HepG2 (cell line): Measurements from ENCODE around the gene GLCE. TPM values are rescaled to one million over a fixed set of nuclear protein-coding genes. Genes with fewer than 3 reads are reported as not detected.

Experiments used
- ATAC-seq: fragments of 200-7000 bp; cut with Tn5 transposase; 3 replicates; pipeline ENCODE4 v1.9.1; 2020; ENCODE audit warnings: mild to moderate bottlenecking, moderate library complexity
- BruUV-seq: library from RNA; stranded (reverse); fragments of 400-500 nt; replicated peaks from 2 replicates; lab custom pipeline; 2021; lab: Mats Ljungman, UMichigan
- CTCF ChIA-PET: fragments of 300-600 bp; formaldehyde crosslinking; extraction: SDS; loops from one replicate; lab custom pipeline; 2021; ENCODE audit warnings: low total read pairs, inconsistent platforms, low intra/inter-chr PET ratio; lab: Yijun Ruan, JAX
- POLR2A ChIA-PET: fragments of 350-600 bp; sonication (Branson Sonifier 250); formaldehyde crosslinking; loops from one replicate; lab custom pipeline; 2020; ENCODE audit warnings: antibody characterized with exemption, inconsistent platforms; lab: Yijun Ruan, JAX
- DNase-seq: peaks from one replicate; pipeline ENCODE4 v3.0.0-alpha.2; 2015; ENCODE audit warnings: low spot score
- FAIRE-seq: peaks from 3 replicates; lab custom pipeline; 2011; peaks lifted over from hg19 to GRCh38; lab: Jason Lieb, UNC
- H2AFZ ChIP-seq: one replicate; pipeline ENCODE4 v1.6.1; 2011; ENCODE audit warnings: low read length, inconsistent platforms
- H3K27ac ChIP-seq: fragments of 300-600 bp; 3 replicates; pipeline ENCODE4 v1.8.0; 2011; ENCODE audit warnings: mixed run types, mild to moderate bottlenecking, mixed read lengths, low read length, inconsistent platforms; ENCODE audit not compliant: insufficient read depth; ENCODE audit errors: extremely low read length
- H3K27me3 ChIP-seq, 2 experiments: fragments of 200-600 bp in 1 of 2; 2 replicates in 1 of 2; 3 replicates in 1 of 2; pipeline versions ENCODE4 v1.6.0 to v1.8.0; 2011; ENCODE audit warnings: low read length in 2 of 2, mild to moderate bottlenecking in 2 of 2, moderate library complexity in 2 of 2, inconsistent platforms in 1 of 2; ENCODE audit not compliant: insufficient read depth in 2 of 2, control insufficient read depth in 1 of 2
- H3K36me3 ChIP-seq, 2 experiments: fragments of 200-600 bp in 1 of 2; replicated peaks in 1 of 2; 2 replicates in 1 of 2; 3 replicates in 1 of 2; pipeline versions ENCODE4 v1.5.1 to v1.8.0; 2011; ENCODE audit warnings: low read length in 2 of 2, inconsistent platforms in 1 of 2; ENCODE audit not compliant: insufficient read depth in 2 of 2, control insufficient read depth in 1 of 2
- H3K4me1 ChIP-seq: 2 replicates; pipeline ENCODE4 v1.5.1; 2012; ENCODE audit warnings: low read length, inconsistent platforms; ENCODE audit not compliant: insufficient read depth
- H3K4me2 ChIP-seq: 2 replicates; pipeline ENCODE4 v1.6.0; 2011; ENCODE audit warnings: low read depth, low read length, inconsistent platforms
- H3K4me3 ChIP-seq, 3 experiments: fragments of 200-600 bp in 1 of 3; sonication (generic), shearing (Covaris generic) in 1 of 3; replicated peaks in 1 of 3; 2 replicates each; pipeline ENCODE4 v1.5.1; 2011 to 2016; ENCODE audit warnings: low read length in 3 of 3, inconsistent platforms in 2 of 3, low read depth in 2 of 3, mild to moderate bottlenecking in 2 of 3, control low read depth in 1 of 3, mixed read lengths in 1 of 3; ENCODE audit not compliant: insufficient read depth in 1 of 3
- H3K79me2 ChIP-seq: one replicate; pipeline ENCODE4 v1.6.1; 2011; ENCODE audit warnings: low read length, inconsistent platforms; ENCODE audit not compliant: insufficient read depth
- H3K9ac ChIP-seq: 2 replicates; pipeline ENCODE4 v1.6.0; 2011; ENCODE audit warnings: mild to moderate bottlenecking, low read depth, low read length, inconsistent platforms; ENCODE audit not compliant: insufficient read depth
- H3K9me3 ChIP-seq: 2 replicates; pipeline ENCODE4 v1.5.1; 2012; ENCODE audit warnings: mild to moderate bottlenecking, low read length
- H4K20me1 ChIP-seq: 2 replicates; pipeline ENCODE4 v1.6.0; 2011; ENCODE audit warnings: inconsistent platforms, mild to moderate bottlenecking, low read length, moderate library complexity; ENCODE audit not compliant: insufficient read depth
- IRF2 ChIP-seq: IDR thresholded peaks from 2 replicates; pipeline ENCODE4 v1.6.1; 2018; ENCODE audit warnings: missing genetic modification reagents, missing compliant biosample characterization
- MIXL1 ChIP-seq: IDR thresholded peaks from 2 replicates; pipeline ENCODE4 v1.6.1; 2016
- NR2F2 ChIP-seq: IDR thresholded peaks from 2 replicates; pipeline ENCODE4 v1.6.1; 2012; ENCODE audit warnings: low read depth, inconsistent platforms, borderline replicate concordance
- ZFAT ChIP-seq: sonication (generic); formaldehyde crosslinking; conservative IDR thresholded peaks from 2 replicates; pipeline ENCODE4 v1.8.1; 2023; ENCODE audit warnings: missing genetic modification reagents, inconsistent platforms
- ZNF564 ChIP-seq: sonication (generic); formaldehyde crosslinking; IDR thresholded peaks from 2 replicates; pipeline ENCODE4 v1.8.1; 2023; ENCODE audit warnings: mild to moderate bottlenecking, missing genetic modification reagents
- ZNF704 ChIP-seq: sonication (generic); formaldehyde crosslinking; IDR thresholded peaks from 2 replicates; pipeline ENCODE4 v1.8.1; 2023; ENCODE audit warnings: mild to moderate bottlenecking, inconsistent platforms, moderate library complexity, missing genetic modification reagents, borderline replicate concordance
- ZSCAN29 ChIP-seq: sonication (generic); formaldehyde crosslinking; conservative IDR thresholded peaks from 2 replicates; pipeline ENCODE4 v1.4.0; 2020; ENCODE audit warnings: mild to moderate bottlenecking, missing genetic modification reagents
- WGBS: methylation state at CpG from one replicate; pipeline ENCODE4 v1.1.6; 2017; ENCODE audit warnings: low lambda C conversion rate; 5-methylcytosine and 5-hydroxymethylcytosine counted together
- in situ Hi-C: cut with HindIII; loops from 2 replicates; pipeline ENCODE4 v1.10.0; 2017; ENCODE audit warnings: low pct_unique_long_range_greater_than_20kb; ENCODE audit not compliant: extremely low pct_ligation_motif_present
- intact Hi-C: fragments of 100-400 bp; cut with micrococcal nuclease; formaldehyde crosslinking; loops from one replicate; pipeline ENCODE4 v1.10.0; 2022; ENCODE audit not compliant: unreplicated experiment
- polyA plus RNA-seq, 8 experiments: library from polyadenylated mRNA; depleted of rRNA in 3 of 8; stranded (reverse) in 7 of 8; unstranded in 1 of 8; fragments of >200 nt; fragmentation: Illumina TruSeq in 4 of 8; extraction: Trizol in 4 of 8; gene quantifications; 2 replicates each; pipeline versions ENCODE4 v1.2.1 to v1.2.3, GENCODE V29; 2011 to 2016; ENCODE audit warnings: low read depth in 4 of 8, missing spikeins in 1 of 8, mixed read lengths in 1 of 8; ENCODE audit not compliant: insufficient read depth in 1 of 8
- total RNA-seq, 5 experiments: library from RNA; depleted of rRNA; stranded (reverse); fragments of >200 nt; fragmentation: Illumina TruSeq; extraction: Trizol; gene quantifications; 2 replicates each; pipeline ENCODE4 v1.2.3, GENCODE V29; 2016; ENCODE audit warnings: low read depth in 1 of 5

The GLCE gene
- total and polyA plus RNA-seq, 2 of the 13 experiments (the other 11 are each of a cell fraction or from before 2014, with no cell fraction given): 12.9 to 23.4 TPM

GRCh38 chr15:69141833-69142232, 18.6 kb upstream of the GLCE start:
- POLR2A ChIA-PET: interaction anchor here (2.1 kb wide), 1 partner anchor 19 kb away, joined by 4 read pairs; the partner anchor contains the start of gene GLCE
- TF ChIP-seq ZSCAN29 (CRISPR knock-in tag): no peak
- TF ChIP-seq, all 625 proteins: peak for 0
- no peak for DNase-seq
- CTCF ChIA-PET: no interaction called here
- no peaks in the 10 kb centered on the region for H3K9me3 ChIP-seq
- in situ Hi-C loops (no loop called here), intact Hi-C loops (loop anchor here (1.0 kb wide), 1 partner anchor 83 kb away; no protein-coding TSS in a partner anchor)
- 10% methylated on average over 1 of the region's 1 CpG for WGBS
- no peaks in the 10 kb centered on the region for H3K27me3 ChIP-seq
- no peak overlapping the region for H2AFZ ChIP-seq
- FAIRE-seq: no peak
- no peak overlapping the region for H3K27ac ChIP-seq
- H3K4me3 ChIP-seq: no peak overlapping the region
- no peaks in the 10 kb centered on the region for H3K79me2 ChIP-seq
- no peaks in the 10 kb centered on the region for H3K36me3 ChIP-seq
- H3K4me1 ChIP-seq: peaks cover 9% of the 10 kb centered on the region; the same call in 1 of the 2 replicates
- no peak for ATAC-seq
- BruUV-seq: no TSS peak
- H3K4me2 ChIP-seq: no peak overlapping the region
- no peaks in the 10 kb centered on the region for H4K20me1 ChIP-seq
- no peak overlapping the region for H3K9ac ChIP-seq

GRCh38 chr15:69143756-69144436, 16.5 kb upstream of the GLCE start:
- H3K9ac ChIP-seq: no peak overlapping the region
- no TSS peak for BruUV-seq
- POLR2A ChIA-PET: no interaction called here
- no peak overlapping the region for H3K4me2 ChIP-seq
- 27% methylated on average over 4 of the region's 4 CpGs for WGBS
- H4K20me1 ChIP-seq: no peaks in the 10 kb centered on the region
- no peak for TF ChIP-seq MIXL1 (CRISPR knock-in tag)
- TF ChIP-seq ZFAT (CRISPR knock-in tag): no peak
- no peak for TF ChIP-seq ZNF564 (CRISPR knock-in tag)
- no peak for TF ChIP-seq IRF2 (CRISPR knock-in tag)
- no peak for TF ChIP-seq ZNF704 (CRISPR knock-in tag)
- no peak for TF ChIP-seq NR2F2
- no peak overlapping the region for H2AFZ ChIP-seq
- no peaks in the 10 kb centered on the region for H3K27me3 ChIP-seq
- DNase-seq: no peak
- CTCF ChIA-PET: no interaction called here
- intact Hi-C loops: no loop called here
- no peaks in the 10 kb centered on the region for H3K36me3 ChIP-seq
- H3K9me3 ChIP-seq: no peaks in the 10 kb centered on the region
- H3K4me1 ChIP-seq: peaks cover 9% of the 10 kb centered on the region; the same call in 1 of the 2 replicates
- no peak for ATAC-seq
- H3K79me2 ChIP-seq: no peaks in the 10 kb centered on the region
- FAIRE-seq: no peak
- in situ Hi-C loops: no loop called here
- no peak overlapping the region for H3K4me3 ChIP-seq
- H3K27ac ChIP-seq: no peak overlapping the region
